ENCODE results near the gene RHOG.

DNA sequence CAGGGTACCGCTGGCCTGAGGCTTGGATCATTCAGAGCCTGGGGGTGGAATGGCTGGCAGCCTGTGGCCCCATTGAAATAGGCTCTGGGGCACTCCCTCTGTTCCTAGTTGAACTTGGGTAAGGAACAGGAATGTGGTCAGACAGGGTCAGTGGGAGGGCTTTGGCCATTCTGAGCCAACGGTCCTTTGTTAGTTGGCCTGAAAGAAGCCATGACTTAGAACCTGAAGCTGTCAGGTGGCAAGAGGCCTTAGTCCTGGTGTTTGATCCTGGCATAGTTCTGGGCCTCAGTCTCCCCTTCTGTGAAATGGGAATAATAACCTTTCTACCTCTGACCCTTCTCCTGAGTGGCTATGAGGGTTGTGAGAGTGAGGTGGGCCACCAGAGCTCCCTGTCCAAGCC is 24.1 kb downstream of the RHOG start:
- TF ChIP-seq, protein P1, sequence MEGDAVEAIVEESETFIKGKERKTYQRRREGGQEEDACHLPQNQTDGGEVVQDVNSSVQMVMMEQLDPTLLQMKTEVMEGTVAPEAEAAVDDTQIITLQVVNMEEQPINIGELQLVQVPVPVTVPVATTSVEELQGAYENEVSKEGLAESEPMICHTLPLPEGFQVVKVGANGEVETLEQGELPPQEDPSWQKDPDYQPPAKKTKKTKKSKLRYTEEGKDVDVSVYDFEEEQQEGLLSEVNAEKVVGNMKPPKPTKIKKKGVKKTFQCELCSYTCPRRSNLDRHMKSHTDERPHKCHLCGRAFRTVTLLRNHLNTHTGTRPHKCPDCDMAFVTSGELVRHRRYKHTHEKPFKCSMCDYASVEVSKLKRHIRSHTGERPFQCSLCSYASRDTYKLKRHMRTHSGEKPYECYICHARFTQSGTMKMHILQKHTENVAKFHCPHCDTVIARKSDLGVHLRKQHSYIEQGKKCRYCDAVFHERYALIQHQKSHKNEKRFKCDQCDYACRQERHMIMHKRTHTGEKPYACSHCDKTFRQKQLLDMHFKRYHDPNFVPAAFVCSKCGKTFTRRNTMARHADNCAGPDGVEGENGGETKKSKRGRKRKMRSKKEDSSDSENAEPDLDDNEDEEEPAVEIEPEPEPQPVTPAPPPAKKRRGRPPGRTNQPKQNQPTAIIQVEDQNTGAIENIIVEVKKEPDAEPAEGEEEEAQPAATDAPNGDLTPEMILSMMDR (IDR thresholded peaks at IDR 0.05), result no peak
- no peak for TF ChIP-seq POLR2A (IDR thresholded peaks at IDR 0.05)
